Stimulated activated CD4-positive, alpha-beta T cell treated with anti-CD3 and anti-CD28 coated beads, TNF-alpha, amount 100 ng/mL, for 24 hours (primary cell): Measurements from ENCODE around the gene PIGR.

Experiments
- DNase-seq, 3 experiments: peaks; one replicate each; pipeline ENCODE4 v3.0.0-alpha.2; 2020; ENCODE audit warnings: low read depth in 3 of 3

The PIGR gene

GRCh38 chr1:206909883-206910318 lies 36.4 kb downstream of the PIGR start:
- DNase-seq, result no peak

- peak in 1 of 3 experiments; percentile 47 for DNase-seq
Observed at GRCh38 chr1:206909161-206909882, 36.9 kb downstream of the PIGR start.

DNA sequence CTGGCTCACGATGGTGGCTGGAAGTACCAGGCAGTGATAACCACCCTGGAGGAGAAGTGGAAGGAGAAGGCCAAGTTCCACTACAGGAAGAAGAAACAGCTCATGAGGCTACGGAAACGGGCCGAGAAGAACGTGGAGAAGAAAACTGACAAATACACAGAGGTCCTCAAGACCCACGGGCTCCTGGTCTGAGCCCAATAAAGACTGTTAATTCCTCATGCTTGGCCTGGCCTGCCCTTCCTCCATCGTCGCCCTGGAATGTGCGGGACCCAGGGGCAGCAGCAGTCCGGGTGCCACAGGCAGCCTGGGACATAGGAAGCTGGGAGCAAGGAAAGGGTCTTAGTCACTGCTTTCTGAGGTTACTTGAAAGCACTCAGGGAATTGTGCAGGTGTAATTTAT lies 38.2 kb downstream of the PIGR start:
- DNase-seq, result no peak

DNA sequence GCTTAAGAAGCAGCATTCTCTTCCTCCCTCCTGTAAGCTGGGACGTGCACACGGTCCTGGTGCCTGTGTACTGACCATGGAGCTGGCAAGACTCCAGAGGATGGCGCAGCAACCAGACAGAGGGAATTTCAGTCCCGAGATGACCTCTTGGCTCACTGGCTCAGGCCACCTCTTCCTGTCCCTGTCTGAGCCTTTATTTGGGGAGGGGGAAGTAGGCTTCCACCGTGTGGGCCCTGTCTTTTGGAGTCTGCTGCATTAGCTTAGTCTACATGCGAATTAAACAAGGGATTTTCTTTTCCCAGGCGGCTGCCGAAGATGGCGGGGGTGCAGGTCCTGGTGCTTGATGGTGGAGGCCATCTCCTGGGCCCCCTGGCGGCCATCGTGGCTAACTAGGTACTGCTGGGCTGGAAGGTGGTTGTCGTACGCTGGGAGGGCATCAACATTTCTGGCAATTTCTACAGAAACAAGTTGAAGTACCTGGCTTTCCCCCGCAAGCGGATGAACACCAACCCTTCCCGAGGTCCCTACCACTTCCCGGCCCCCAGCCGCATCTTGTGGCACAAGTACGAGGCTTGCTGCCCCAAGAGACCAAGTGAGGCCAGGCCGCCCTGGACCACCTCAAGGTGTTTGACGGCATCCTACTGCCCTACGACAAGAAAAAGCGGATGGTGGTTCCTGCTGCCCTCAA lies 38.8 kb downstream of the PIGR start:
- no peak for DNase-seq

GRCh38 chr1:206905295-206906164 lies 40.7 kb downstream of the PIGR start:
- peak in 2 of 3 experiments; percentile 41 to 53 for DNase-seq

- no peak for DNase-seq
Observed at GRCh38 chr1:206904423-206905142, 41.7 kb downstream of the PIGR start.

- DNase-seq, result no peak
Observed at GRCh38 chr1:206903687-206904086, 42.6 kb downstream of the PIGR start.

GRCh38 chr1:206902702-206903101 lies 43.6 kb downstream of the PIGR start:
- DNase-seq, result no peak

- DNase-seq, result no peak
Observed at GRCh38 chr1:206901944-206902343, 44.3 kb downstream of the PIGR start.

DNA sequence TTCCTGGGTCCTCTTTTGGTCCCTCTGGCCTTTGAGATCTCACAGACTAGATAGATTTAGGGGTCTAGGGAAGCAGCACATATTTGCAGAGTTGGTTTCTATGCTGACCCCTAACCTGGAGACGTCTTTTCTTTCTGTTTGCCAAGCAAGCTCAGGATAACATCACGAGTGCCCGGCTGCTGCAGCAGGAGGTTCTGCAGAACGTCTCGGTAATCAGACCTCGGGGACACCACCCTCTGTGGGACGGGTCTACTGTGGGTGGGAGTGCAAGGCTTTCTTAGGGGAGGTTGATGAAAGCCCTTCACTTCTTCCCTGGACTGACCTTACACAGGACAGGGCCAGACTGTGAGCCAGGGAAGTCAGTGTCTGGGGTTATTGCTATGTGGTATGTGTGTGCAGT lies 46.1 kb downstream of the PIGR start:
- DNase-seq, result no peak

- no peak for DNase-seq
Observed at GRCh38 chr1:206899717-206900116, 46.5 kb downstream of the PIGR start.

GRCh38 chr1:206898915-206899431 lies 47.3 kb downstream of the PIGR start:
- no peak for DNase-seq

DNA sequence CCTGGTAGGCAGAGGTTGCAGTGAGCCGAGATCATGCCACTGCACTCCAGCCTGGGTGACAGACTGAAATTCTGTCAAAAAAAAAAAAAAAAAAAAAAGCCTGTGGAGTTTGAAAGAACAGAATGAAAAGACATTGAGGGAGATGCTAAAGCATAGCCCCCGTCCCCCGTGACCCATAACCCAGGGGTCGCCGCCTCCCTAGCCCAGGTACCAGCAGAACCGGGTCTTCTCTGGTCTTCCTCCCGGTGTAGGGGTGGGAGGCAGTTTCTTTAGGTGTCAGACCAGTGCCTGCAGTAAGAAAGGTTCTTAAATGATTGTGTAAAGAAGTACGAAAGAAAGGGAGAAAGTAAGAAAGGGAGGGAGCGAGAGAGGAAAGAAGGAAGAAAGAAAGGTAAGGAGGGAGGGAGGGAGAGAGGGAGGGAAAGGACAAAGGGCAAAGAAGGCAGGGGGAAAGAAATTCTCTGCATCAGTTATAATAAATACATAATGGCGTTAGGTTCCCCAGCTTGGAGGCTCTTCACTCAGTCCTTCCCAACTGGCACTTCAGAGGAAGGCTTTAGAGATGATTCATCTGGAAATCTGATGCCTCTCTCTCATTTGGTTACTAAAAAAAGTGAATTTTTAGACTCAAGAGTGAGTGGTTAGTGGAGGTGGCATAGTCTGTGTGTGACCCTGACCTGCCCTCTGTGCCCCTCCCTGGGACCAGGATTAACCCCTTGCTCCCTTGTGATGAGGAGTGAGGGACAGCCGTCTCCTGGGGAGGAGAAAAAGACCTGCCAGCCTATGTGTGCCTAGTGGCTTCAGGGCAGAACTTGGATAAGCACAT lies 48.0 kb downstream of the PIGR start:
- DNase-seq, result no peak

DNA sequence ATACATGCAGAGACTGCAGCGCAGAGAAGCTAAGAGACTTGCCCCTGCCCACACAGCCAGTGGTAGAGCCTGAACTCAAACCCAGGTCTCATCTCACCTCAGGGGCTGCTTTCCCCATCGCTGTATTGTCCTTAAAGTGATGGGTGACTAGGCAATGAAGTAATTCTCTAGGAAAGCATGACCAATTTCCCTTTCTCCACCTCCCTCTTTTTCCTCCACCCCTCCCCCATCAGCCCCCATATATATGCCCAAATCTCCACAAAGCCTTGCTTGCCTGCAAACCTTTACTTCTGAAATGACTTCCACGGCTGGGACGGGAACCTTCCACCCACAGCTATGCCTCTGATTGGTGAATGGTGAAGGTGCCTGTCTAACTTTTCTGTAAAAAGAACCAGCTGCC lies 49.1 kb downstream of the PIGR start, which contains the start of gene IL24:
Gene IL24, plus strand, starts transcription at position 269 of the 400 bp plus-strand sequence. CDS start 390 bp downstream, outside the sequence.
- peak; percentile 38 to 73 (median 45) for DNase-seq

DNA sequence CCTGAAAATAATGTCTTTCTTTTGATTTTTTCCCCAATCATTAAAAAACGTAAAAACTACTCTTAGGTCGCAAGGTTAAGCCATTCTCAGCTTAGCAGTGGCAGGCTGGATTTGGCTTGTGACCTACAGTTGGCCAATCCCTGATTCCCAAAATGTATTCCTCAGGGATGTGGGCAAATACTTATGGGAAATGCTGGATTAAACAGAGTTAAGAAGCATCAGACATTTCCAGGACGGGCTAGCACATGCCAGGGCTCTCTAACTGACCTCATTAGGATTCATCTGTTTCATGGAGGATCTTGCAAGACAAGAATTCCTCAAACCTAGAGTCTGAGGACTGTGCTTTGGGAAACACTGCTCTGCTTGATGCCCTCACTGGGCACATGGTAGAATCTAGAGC lies 50.0 kb downstream of the PIGR start:
- no peak for DNase-seq

- no peak for DNase-seq
Observed at GRCh38 chr1:206895837-206896242, 50.4 kb downstream of the PIGR start.

DNA sequence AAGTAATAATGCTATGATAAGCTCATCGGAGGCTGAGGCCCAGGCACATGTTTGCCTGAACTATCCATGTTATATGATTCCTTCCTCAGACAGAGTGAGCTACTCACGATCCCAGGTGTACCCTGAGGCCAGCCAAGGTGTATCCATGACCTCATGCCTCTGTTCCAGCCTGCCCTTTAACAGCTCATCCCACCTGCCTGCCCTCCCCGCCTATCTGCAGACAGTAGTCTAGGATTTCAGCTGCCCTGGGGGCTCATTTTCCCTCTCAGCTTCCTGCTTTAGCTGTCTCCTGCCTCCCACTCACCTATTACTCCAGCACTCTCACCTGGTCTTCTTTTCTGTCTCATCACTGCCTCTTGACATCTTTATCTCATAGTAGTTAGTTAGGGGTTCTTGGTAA lies 50.9 kb downstream of the PIGR start:
- no peak for DNase-seq

GRCh38 chr1:206893380-206893779 lies 52.9 kb downstream of the PIGR start:
- no peak for DNase-seq

DNA sequence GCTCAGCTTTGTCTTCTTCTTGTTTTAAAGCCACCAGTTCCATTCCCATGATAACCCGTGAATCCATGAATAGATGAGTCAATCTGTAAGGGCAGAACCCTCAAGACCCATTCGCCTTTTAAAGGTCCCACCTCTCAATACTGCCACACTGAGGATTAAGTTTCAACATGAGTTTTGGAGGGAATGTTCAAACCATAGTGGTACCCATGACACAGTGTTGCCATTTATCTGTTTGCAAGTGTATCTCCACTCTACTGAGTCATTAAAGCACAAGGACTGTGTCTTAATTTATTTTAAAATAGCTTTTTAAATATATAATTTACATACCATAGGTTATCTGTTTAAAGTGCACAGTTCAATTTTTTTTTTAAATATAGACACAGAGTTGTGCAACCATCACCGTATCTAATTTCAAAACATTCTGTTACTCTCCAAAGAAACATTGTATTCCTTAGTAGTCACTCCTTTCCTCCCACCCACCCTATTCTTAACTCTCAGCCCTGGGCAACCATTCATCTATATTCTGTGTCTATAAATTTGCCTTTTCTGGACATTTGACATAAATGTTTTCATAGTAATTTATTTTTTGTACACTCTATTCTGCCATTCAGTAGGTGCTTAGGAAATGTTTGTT lies 53.8 kb downstream of the PIGR start:
- no peak for DNase-seq

DNA sequence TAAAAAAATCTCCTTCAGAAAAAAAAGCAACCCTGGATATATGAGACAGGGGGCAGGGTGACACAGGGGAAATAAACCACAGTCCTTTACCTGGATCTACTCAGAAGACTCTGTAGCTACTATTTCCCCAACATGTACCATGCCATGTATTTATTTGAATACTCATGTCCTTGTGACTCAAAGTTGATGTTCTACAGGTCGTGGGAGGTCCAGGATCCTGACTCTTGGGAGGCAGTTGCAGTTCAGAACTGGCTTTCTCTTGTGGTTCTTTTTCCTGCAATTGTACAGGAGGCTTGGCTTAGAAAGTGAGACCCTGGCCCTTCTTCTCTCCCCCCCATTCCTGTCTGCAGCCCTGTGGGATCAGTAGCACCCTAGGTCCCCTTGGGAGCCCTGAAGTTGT lies 54.9 kb downstream of the PIGR start:
- no peak for DNase-seq
